Raji (cell line): ENCODE data around the gene IQSEC1.

Source experiments
- POLR2A ChIP-seq: IDR thresholded peaks from 2 replicates; pipeline ENCODE4 v1.6.1; 2011; ENCODE audit warnings: low read depth, low read length, control low read depth; ENCODE audit not compliant: insufficient read depth

IQSEC1 gene

DNA sequence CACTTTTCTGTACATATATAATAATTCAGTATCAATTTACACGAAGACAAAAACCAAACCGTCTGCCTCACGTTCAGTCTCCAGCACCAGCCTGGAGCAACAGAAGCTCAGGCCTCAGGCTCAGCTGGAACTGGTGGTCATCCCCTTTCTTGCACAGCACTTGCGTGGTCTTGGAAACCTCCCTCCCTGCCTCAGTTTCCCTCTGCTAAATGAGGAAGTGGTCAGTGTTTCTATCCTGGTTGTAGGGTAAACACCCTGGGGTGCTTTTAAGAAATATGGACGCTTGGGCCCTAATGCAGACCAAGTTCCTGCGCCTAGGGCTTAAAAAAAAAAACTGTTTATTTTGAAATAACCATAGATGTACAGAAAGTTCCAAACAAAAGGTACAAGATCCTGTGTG, 21.6 kb downstream of the IQSEC1 start:
- no peak for TF ChIP-seq POLR2A

DNA sequence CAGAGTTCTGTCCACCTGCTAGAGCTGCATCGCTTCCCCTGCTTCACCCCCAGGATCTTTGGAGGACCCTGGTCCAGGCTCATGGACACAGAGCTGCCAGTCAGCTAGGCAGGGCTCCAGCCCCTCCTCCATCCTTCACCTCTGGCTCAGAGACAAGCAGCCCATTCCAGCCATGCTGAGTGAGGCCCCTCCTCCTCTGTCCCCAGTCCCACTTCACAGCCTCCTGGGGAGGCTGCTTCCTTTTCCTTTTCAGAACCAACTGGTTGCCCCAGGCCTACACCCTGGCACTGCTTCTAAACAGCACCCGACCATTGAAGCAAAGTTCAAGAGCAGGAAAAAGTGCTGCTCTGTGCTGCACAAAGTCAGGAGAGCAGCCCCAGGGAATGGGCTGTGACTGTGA, 22.2 kb downstream of the IQSEC1 start:
- no peak for TF ChIP-seq POLR2A

- no peak for TF ChIP-seq POLR2A
Measured at GRCh38 chr3:13050446-13050845, 22.8 kb downstream of the IQSEC1 start.

GRCh38 chr3:13049400-13049799, 23.8 kb downstream of the IQSEC1 start:
- no peak for TF ChIP-seq POLR2A

DNA sequence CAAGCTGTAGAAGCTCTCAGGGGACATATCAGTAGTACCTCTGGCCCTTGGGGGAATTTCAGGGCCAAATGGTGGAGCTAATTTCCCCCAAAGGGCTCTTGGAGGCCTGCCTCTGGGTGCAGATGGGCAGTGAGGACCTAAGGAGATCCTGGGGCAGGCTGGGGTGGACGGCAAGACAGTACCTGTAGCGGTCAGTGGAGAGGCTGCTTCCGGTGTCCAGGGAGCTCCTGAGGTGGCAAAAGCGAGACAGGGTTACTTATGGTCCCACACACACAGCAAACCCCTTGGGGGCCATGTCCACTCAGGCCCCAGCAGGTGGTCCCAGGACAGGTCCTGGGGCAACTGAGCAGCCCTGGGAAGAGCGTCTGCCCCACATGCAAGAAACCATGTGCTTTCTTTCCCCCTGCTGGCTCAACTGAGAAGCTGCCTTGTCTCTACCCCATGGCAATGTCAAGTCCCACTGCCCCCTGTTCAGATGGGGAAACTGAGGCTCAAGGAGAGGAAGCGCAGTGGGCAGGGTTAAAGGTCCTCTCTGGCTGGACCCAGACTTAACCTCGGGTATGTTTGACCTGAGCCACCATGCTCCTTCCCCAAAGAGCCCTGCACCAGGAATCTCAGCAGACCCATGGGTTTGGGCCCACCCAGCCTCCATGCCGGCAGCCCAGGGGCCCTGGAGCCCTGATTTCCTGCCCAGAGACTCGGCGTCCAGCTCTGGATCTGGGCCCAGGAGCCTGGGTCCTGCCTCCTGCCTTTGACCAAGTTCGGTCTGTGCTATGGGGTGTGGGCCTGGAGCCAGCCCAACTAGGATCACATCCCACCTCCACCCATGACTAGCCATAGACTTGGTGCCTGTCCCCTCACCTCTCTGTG, 25.7 kb downstream of the IQSEC1 start:
- no peak for TF ChIP-seq POLR2A

GRCh38 chr3:13046569-13047274, 26.5 kb downstream of the IQSEC1 start:
- no peak for TF ChIP-seq POLR2A

DNA sequence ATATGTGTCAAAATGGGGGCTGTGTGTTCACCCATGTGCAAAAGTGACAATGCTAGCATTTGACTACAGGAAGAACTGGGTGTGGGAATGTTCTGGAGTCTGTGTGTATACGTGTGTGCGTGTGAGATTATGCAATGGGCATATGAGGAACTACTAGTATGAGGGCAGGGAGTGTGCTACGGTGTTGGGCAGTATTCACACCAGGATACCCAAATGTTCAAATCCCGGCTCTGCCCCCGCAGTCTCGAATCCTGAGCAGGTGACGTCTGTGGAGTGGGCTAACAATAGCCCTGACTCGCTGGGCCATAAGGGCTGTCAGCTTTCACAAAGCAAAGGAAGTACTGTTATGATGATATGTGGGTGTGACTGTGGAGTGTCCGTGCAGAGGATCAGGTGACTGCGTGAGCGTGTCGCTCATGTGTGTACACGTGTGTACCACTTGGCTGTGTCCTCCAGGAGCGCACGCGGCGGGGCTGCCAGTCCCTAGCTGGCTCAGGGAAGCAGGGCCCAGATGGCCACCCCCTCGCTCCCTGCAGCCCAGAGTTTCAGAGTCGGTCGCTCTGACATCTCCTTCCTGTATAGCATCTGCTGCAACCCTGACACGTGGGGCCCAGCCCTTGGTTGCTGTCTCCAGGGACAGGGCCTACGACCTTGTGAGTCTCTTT, 27.2 kb downstream of the IQSEC1 start:
- no peak for TF ChIP-seq POLR2A

GRCh38 chr3:13045241-13045903, 27.9 kb downstream of the IQSEC1 start:
- no peak for TF ChIP-seq POLR2A

DNA sequence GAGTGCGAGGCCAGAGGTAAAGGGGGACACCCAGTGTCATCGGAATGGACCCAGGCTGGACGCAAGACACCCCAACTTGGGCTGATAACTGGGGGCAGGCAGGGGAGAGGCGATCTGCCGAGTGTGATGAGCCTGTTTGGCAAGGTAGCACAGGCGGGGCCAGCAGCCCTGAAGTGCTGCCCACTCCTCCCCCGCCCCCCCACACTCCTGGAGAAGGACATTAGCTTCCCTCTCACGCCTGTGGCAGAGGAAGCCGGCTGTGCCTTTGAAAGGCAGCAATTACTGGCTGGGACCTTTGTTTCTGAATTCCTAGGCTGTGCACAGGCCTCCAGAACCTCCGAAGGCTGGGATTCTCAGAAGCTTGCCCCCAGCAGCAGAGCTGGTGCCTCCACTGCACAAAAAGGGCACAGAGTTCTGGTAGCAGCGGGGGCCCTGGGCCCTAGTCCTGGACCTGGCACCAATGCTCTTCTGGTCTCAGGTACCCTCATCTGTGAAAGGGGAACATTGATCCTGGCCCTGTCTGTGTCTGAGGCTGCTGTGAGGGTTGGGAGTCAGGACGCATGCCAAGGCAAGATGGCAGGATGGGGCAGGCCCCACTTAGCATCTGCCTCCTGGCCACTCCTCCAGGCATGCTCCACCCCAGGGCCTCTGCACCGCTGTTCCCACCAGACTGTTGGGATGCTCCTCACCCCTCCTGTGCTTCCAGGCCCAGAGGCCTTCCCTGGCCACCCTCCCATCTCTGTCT, 28.6 kb downstream of the IQSEC1 start:
- no peak for TF ChIP-seq POLR2A

DNA sequence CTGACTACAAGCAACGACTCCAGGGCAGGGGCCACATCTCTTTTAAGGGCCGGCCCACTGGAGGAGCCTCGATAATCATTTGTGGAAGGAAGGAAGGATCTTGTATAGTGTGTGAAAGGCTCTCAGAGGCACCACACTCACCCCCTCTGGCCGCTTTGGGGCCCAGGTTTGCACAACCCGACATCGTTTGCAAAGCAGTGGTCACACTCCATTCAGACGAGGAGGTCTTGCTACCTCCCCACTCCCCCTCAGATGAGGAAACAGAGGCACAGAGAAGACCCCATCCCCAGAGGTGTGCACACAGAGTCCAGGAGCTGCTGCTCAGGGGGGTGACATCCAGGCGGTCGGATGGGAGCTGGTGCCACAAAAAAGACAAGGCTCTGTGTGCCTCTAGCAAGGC, 29.6 kb downstream of the IQSEC1 start:
- no peak for TF ChIP-seq POLR2A

DNA sequence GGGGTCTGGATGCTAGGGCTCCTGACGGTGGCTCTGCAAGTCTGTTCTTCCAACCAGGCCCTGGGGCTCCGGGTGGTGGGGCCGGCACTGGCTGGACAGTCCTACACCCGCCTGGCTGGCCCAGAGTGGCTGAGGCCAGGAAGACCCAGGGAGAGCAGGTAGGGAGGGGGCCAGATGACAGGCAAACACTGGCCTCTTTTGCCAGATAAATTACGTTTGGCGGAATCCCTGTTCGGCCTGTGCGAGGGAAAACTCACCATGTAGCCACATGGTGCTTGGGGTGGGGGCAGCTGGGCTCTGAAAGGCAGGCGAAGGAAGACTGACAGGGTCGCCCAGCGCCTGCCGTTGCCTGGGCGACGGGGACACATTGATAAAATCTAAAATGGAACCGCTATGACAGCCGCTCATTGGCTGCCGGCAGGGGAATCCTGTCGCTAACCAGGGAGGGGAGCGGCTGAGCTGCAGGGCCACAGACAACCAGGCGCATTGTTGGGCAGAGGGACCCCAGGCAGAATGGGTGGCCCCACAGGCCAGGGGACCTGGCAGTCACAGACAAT, 30.4 kb downstream of the IQSEC1 start:
- TF ChIP-seq POLR2A = no peak

DNA sequence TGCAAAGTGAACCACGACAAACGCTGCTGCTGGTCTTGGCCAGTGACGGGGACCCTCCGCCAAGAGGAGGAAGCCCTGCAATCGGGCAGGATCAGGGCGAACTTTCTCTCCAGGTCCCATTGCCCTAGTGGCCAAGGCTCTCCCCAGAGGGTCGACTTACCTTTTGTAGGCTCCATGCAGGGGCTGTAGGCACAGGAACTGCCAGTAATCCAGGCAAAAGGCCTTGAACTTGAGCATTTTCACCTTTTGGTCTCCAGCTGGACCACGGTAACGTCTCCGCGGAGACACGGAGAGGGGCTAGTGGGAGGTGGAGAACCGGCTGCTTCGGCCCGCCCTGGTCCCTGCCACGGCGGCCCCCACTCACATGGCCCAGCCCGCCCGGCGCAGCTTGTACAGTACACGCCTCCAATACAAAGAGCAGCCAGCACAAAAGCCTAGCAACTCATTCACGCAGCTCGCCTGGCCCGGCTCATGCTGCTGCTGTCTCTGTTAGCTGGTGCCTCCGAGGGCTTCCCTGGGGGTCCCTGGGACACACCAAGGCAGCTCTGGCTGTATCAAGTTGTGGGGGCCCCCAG, 31.0 kb downstream of the IQSEC1 start:
- no peak for TF ChIP-seq POLR2A

- TF ChIP-seq POLR2A = no peak
Measured at GRCh38 chr3:13041113-13041776, 32.0 kb downstream of the IQSEC1 start.

DNA sequence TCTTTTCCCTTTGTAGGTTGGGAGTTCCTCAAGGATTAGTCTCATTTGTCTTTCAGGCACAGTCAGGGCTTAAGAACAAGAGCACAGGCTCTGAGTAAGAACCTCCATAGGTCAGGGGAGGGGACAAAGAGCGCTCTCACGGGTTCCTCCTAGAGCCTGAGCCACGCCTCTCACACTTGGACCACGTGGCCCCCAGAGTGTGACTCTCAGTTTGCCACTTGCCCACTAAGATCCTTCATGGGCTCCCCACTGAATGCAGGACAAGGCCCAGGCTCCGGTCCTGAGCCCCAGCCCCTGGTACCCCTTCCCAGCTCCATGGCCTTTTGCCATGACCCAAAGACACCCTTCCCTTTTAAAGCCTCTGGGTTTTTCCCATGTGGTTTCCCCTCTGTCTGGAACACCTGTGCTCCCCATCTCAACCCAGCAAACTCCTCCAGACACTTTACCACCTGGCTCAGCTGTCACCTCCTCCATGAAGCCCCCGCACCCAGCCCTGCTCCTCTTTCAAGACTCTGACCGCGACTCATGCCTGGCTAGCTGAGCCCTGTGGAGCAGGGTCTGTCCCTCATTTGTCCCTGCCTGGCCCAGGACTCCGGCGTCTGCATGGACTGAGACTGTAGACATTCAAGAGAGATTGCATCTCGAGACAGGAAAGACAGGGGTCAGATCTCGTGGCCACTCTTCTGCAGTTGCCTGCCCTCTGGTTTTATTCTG, 32.7 kb downstream of the IQSEC1 start:
- no peak for TF ChIP-seq POLR2A
